Measurements from ENCODE around the gene TTK.

Gene TTK

DNA sequence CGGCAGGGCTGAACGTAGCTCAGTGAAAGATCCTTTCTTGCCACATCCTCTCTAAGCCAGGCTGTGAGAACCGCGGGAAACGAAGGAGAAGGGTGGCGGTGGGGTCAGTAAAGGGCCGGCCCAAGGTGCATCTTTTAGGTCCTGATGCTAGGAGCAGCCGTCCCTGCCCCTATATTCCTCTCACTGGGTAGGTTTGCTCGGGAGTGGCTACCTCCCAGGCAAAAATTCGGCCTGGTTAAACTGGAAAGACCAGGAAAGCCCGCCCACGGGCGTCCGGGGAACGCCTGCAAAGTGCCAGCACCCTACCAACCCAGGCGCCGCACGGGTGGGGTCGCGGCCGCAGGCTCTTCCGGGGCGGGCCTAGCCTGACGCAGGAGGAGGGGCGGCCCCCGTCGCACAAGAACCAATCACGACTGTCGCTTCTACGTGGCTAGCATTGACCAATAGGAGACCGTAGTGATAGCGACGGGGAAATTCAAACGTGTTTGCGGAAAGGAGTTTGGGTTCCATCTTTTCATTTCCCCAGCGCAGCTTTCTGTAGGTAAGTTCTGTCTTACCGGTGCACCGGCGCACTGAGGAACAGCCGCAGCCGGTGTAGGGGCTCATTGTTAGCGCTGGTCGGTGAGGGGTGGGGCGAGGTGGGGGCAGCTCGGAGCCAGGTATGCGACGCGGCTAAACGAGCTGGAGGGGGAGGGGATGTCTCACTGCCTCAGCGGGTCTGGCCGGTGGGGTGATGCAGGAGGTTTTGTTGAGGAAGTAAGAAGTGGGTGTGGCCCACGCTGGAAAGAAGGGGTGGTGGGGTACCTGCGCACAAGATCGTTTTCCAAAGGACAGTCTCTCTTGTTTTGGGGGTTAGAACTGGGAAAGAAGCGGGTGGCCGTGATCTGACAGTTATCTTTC lies at the start of gene TTK:
TTK (plus strand) TSS at position 477 of the 900 bp plus-strand sequence. CDS start 1,195 bp downstream, outside the sequence.
- DNase-seq (ENCODE audit: low read depth): peak; percentile 87

DNA sequence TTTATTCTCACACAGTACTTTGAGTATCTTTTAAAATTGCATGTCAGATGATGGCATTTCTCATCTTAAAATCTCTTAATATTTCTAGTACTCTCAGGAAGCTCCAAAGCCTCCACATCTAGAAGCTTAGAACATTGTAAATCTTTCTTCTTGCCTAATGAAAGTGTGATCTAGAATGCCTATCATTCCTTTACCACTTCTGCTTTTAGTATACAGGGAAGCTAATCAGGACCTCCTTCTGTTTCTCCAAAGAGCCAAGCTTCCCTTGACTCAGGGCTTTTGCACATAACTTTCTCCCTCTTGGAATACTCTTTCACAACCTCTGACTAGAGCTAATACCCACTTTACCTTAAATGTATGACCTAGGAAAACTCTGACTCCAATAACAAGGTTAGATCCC lies 49.6 kb upstream of the TTK start:
- no peak for DNase-seq (ENCODE audit: low read depth)

DNA sequence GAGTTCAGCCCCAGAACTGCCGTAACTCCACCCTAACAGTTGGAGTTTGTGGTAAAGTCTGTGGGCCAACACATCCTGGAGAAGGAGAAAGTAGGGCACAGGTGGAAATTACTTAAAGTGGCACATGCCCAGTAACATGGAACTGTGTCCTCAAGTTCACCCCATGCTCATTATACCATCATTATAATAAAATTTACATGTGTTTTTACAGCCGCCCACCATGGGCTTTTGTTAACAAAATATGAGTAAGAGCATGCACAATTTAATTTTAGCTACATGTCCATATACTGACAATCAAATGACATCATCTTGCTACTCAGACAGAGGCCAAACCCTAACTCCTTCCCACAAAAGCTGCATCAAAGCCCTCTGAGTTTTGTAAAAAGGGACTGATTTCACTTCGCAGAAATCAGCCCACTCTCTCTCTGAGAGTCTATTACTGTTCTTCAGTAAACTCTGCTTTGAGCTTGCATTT lies 39.8 kb upstream of the TTK start:
- no peak for DNase-seq (ENCODE audit: low read depth)

DNA sequence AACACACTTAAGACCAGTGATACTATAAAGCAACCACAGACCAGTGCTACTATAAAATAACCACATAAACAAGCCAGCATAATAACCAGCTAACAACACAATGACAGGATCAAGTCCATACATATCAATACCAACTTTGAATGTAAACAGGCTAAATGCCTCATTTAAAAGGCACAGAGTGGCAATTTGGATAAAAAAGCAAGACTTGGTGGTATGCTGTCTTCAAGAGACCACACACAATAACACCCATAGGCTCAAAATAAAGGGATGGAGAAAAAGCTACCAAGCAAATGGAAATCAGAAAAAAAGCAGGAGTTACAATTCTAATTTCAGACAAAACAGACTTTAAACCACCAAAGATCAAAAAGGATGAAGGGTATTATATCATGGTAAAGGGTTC lies 37.3 kb upstream of the TTK start:
- no peak for DNase-seq (ENCODE audit: low read depth)

DNA sequence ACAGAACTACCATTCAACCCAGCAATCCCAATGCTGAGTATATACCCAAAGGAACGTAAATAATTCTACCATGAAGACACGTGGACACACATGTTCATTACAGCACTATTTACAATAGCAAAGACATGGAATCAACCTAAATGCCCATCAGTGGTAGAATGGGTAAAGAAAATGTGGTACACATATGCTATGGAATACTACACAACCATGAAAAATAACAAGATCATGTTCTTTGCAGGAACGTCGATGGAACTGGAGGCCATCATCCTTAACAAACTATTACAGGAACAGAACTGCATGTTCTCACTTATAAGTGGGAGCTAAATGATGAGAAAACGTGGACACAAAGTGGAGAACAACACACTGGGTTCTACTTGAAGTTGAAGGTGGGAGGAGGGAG lies 34.7 kb upstream of the TTK start:
- no peak for DNase-seq (ENCODE audit: low read depth)

DNA sequence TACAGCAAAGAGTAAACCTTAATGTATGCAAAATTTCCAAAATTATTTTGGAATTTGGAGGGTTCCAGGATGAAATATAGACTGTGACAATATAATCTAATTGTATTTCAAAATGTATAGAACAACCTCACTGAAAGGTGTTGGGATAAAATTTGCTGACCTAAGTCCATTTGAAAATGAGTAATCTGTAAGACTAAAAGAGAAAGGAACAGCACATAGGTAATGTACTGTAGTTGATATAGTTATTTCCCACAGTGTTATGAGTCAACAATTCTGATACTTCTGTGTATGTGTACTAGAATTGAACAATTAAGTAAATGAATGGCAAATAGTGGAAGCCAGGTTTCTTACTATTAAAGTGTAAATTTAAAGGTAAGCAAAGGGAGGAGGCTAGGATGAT lies 33.3 kb upstream of the TTK start:
- DNase-seq (ENCODE audit: low read depth): no peak

DNA sequence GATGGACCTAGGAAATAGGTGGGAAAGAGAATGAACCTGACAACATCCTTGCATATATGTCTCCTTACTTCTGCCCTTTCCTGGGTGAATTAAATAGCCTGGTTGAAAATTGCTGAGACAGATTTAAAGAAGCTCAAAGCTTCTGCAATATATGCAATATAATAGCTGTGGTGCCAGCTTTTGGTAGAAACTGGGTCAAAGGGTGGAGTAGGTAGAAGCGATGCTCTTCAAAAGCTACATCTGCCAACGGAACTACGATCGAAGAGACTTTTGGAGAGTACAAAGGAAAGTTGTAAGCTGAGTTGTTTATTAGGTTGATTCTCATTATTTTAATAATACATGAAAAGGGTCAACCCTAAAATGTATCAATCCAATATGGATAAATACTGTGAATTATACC lies 22.8 kb upstream of the TTK start:
- DNase-seq (ENCODE audit: low read depth): no peak

DNA sequence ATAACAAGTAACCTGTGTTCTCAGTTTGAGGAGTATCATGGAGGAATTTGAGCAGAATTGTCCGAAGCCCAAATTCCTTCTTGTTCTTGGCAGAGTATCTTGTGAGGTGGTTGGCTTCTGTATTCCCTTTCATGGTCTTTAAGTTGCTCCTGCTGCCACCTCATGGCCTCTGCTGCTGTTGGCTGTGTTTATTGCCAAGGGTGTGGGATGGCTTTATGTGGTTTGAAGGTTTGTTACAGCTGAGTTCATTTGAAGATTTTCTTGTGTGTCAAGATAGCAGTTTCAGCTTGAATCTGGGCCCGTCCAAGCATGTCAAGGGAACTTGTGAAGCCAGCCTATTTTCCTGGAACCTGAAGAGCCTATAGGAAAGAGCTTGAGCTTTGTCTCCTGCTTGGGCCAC lies 20.2 kb upstream of the TTK start:
- DNase-seq (ENCODE audit: low read depth): no peak

DNA sequence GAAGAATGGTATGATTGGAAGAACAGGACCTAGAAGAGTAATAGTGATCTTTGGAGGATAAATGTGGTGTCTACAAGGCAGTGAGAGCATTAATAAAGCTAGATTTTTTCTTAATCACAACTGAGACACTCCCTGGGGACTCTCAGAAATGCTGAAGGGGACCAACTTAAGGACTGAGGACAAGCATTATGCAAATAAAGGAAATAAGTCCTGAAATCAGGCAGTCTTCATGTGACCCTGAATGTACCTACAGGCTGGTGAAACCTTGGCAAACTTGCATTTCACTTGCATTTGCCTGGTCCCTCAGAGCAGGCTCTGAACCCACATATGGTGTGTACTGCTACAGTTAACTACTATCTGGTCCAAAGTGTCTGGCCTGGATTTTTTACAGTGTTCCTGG lies 19.3 kb upstream of the TTK start:
- no peak for DNase-seq (ENCODE audit: low read depth)

DNA sequence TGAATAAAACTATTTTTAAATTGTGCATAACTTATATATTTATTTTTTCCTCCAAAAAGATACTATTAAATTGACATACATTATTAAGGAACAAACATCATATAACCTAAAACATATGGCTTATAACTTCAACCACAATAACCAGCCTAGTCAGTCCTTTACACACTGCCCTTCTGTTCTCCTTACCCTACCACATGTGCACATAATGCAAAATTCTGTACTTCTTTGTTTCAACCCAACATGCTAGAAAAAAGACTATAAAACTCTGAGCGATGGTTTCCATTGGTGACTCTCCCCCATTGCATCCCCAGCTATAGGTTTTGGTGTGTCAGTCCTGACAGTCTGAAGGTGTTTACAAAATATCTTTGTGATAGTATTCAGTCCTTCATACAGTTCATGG lies 14.8 kb upstream of the TTK start:
- DNase-seq (ENCODE audit: low read depth): no peak

DNA sequence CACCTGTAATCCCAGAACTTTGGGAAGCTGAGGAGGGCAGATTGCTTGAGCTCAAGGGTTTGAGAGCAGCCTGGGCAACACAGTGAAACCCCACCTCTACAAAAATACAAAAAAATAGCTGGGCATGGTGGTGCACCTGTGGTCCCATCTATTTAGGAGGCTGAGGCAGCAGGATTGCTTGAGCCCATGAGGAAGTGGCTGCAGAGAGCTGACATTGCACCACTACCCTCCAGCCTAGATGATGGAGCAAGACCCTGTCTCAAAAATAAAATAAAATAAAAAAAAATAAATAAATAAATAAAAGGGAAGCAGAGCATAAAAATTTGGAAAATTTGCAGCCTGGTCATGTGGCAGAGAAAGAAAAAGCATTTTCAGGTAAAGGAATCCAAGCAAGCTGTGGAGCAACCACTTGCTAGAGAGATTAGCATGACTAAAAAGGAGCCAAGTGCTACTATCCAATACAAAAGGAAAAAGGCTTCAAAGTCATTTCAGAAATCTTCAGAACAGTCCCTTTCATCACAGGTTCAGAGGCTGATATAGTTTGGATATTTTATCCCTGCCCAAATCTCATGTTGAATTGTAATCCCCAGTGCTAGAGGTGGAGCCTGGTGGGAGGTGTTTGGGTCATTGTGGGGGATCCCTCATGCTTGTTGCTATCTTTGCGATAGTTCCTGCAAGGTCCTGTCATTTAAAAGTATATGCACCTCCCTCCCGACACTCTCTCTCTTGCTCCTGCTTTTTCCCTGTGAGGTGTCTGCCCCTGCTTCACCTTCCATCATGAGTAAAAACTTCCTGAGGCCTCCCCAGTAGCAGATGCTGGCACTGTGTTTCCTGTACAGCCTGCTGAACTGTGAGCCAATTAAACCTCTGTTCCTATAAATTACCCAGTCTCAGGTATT lies 11.2 kb upstream of the TTK start:
- DNase-seq (ENCODE audit: low read depth): no peak

DNA sequence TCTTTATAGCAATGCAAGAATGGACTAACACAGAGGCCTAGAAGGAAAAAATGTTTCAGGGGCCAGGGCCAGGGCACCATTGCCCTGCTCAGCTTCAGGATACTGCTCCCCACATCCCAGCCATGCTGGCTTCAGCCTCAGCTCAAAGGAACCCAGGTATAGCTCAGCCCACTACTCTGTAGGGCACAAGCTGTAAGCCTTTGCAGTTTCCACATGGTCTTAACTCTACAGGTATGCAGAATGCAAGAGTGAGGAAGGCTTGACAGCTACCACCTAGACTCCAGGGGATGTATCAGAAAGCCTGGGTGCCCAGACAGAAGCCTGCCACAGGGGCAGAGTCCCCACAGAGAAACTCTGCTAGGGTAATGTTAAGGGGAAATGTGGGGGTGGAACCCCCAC lies 10.5 kb upstream of the TTK start:
- DNase-seq (ENCODE audit: low read depth): no peak

DNA sequence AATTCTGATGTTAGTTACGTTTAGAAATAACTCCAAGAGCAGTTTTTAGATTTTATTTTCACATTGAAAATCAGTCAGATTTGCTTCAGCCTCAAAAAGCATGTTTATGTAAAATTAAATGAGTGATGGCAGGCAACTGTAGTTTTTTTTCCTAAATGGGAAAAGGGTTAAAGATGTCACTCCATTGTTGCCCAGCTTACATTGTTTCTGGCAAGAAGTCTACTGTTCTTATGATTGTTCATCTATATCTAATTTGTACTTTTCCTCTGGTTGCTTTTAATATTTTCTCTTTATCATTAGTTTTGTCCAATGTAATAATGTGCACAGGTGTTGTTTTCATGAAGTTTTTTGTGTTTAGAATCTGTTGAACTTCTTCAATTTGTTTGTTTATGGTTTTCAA lies 6.7 kb upstream of the TTK start:
- no peak for DNase-seq (ENCODE audit: low read depth)

DNA sequence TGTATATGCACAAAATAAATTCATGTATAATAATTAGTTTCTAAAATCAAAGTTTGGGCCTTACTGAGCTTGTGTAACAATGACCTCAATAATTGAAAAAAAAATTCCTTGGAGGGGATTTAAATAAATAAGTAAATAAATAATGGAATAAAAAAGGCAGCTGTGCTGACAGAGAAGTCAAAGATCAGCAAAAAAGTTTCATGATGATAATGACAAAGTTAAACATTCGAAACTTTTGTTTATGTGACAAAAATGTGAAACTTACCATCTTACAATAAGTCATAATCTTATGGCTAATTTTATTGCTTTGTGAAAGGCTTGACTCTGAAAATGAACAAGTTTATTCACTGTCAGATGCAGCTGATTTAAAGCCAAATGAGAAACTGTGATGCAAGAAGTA lies 3.1 kb upstream of the TTK start:
- DNase-seq (ENCODE audit: low read depth): no peak

DNA sequence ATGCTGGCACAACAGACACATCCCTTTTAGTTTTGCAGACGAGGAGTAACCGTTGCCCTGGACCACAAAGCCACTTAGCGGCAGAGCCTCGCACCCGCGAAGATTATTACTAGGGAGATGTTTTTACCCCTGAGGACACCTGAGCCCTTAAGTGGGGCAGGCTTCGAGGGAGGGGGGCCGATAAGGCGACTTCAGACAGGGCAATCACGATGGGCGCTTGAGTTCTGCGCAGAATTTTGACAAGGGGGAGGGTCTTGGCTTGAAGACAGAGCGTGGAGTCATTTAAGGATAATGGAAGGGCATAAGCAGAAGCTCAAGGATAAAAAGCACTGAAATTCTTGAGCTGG lies 650 bp upstream of the TTK start:
- DNase-seq (ENCODE audit: low read depth): peak; percentile 3

DNA sequence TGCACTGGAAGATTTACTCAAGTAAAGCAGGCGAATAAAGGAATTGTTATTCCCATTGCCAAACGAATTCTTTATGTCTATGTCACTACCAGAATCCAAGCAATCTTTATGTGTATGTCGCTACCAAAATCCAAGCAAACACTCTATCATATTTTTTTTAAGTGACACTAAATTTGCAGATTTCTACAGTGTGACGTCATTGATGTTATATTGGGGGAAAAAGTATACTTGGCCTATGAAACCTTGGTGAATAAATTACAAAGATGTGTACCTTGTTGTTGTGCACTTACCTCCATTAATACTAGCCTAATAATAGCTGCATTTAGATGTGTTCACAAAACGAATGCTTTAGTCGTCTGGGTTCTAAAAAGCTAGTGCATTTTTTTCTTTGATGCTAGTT lies 957 bp downstream of the TTK start:
- DNase-seq (ENCODE audit: low read depth): no peak

DNA sequence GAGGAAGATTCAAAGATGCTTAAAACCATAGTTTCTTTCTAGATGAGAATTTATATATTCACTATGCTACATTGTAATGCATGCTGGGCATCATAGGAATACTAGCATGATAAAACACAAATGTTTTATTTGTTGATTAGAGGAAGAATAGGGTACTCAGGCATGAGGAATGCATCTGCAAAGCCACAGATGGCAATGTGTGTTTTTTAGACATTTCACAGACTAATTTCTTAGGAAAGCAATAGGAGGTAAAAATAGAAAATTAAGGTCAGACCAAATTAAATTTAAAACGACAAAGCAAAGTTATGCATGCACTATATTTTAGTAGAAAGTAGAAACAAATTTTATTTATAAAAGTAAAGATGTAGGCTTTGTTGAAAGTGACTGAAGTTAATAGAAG lies 2.1 kb downstream of the TTK start:
- DNase-seq (ENCODE audit: low read depth): no peak

DNA sequence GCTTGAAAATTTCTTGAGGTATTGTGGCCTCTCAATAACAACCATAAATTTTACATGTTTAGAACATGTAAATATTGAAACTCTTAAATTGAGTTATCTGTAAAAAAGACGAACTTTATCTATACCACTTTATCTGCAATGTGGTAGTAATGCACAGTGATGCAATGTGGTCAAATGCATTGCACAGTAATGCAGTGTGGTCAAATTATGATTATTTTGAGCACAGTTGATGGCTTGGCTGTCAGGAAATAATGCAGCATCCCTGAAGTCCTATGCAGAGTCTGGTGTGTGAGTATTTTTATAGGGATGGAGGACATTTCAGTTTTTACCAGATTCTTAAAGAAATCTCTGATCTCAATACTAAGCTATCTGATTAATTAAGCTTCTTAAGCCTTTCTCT lies 5.1 kb downstream of the TTK start:
- no peak for DNase-seq (ENCODE audit: low read depth)

DNA sequence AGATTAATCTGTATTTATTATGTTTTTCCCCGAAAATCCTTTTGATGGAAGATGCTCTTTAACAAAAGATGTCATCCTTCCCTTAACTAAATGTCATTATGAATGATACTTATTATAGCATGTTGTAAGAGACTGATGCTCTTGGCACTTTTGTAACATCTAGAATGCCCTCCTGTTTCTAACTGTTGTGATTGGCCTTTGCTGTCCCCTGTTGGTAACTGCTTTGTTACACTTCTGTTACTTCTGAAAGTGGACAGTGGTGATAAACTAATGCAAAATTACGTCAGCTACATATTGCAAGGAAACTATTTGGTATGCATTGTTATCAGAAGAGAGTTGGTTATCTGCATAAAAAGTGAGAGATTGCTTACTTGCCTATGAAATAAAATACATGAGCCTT lies 5.8 kb downstream of the TTK start:
- DNase-seq (ENCODE audit: low read depth): no peak

DNA sequence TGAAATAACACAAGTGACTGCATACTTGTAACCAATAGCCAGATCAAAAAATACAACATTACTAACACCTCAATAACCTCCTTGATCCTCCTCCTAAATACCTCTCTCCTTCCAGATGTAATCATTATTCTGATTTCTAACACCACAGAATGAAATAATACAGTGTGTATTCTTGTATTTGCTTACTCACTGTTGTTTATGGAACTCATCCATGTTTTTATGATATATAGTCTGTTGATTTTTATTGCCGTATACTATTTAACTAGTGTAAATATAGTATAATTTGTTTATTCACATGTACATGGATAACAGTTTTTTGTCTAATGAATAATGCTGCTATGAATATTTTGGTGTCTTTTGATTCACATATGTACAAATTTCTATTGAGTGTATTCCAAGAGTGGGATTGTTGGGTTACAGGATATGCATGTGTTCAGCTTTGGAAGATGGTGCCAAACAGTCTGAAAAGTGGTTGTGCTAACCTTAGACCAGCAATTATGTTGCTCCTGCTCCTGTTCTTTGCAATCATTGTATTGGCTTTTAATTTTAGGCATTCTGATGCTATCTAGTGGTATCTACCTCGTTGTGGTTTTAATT lies 11.5 kb downstream of the TTK start:
- DNase-seq (ENCODE audit: low read depth): no peak

DNA sequence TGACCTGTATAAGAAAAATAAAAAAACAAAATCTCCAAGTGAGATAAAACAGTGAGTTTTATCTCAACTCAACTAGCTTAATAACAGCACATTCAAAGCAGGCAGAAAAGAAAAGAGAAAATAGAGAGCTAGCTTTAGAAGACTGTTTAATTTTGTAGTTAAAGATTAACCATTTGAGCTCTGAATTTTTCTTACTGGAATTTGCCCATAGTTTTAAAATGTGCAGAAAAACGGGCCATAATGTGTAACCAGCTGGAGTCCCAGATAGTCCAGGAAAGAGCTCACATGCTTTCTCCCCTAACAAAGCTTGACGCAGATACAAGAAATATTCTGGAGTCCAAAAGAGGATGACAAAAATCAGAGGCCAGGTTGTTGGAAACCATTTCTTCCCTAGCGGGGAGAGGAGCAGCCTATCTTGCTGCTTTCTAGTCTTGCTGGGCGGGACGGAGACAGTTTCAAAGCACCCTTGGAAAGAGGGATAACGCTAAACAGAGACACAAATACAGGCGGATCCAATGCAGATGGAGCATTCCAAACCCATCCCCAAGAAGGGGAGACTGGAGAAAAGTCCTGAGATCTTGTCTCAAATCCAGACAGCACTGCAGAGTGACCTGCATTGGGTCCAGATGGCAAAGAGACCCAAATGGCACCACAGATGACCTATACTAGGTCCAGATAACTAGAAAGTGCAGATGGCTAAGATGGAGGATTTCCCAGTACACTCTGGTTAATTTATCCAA lies 16.1 kb downstream of the TTK start:
- DNase-seq (ENCODE audit: low read depth): no peak

DNA sequence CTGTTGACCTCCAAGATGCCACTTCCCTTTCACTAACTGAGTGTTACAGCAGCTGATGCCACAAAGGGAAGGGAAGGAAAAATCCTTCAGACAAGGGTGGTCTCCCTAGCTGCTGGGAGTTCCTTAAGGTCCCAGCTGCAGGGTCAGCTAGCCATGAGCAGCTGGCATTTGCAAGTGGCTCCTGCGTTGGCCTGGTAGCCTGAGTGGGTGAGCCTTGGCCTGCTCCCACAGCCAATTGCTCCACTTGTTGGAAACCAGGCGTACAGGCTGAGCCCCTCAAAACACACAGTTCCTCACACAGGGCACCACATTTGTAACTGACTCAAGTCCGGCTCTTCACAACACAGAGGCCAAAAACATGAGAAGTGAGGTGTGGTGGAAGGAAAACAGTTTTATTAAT lies 16.7 kb downstream of the TTK start:
- no peak for DNase-seq (ENCODE audit: low read depth)
